MCF 10A (cell line): ENCODE results near the gene CRIM1. TPM values are rescaled to one million over a fixed set of nuclear protein-coding genes. Genes with fewer than 3 reads are reported as not detected.

ENCODE experiments used
- BruUV-seq: library from RNA; stranded (reverse); fragments of 400-500 nt; replicated peaks from 2 replicates; lab custom pipeline; 2021; lab: Mats Ljungman, UMichigan
- CTCF ChIA-PET: fragments of 300-600 bp; sonication (Branson Sonifier 250); formaldehyde crosslinking; extraction: SDS; loops from one replicate; lab custom pipeline; 2021; ENCODE audit warnings: antibody characterized with exemption, inconsistent platforms; lab: Yijun Ruan, JAX
- POLR2A ChIA-PET: fragments of 300-600, 350-650 bp; sonication (Branson Sonifier 250); formaldehyde crosslinking; extraction: SDS; loops from one replicate; lab custom pipeline; 2020; ENCODE audit warnings: antibody characterized with exemption, inconsistent platforms; lab: Yijun Ruan, JAX
- DNase-seq: peaks from one replicate; pipeline ENCODE4 v3.0.0-alpha.2; 2018; ENCODE audit not compliant: unreplicated experiment
- H3K27ac Mint-ChIP-seq: one replicate; pipeline ENCODE4 v1.8.0; 2022; ENCODE audit warnings: mild to moderate bottlenecking, low read depth, mixed read lengths; ENCODE audit not compliant: unreplicated experiment
- H3K27me3 Mint-ChIP-seq: one replicate; pipeline ENCODE4 v1.8.0; 2022; ENCODE audit warnings: mixed read lengths; ENCODE audit not compliant: insufficient read depth, unreplicated experiment
- H3K36me3 Mint-ChIP-seq: one replicate; pipeline ENCODE4 v1.8.0; 2022; ENCODE audit warnings: mild to moderate bottlenecking, moderate library complexity, mixed read lengths; ENCODE audit not compliant: insufficient read depth, unreplicated experiment
- H3K4me1 Mint-ChIP-seq: one replicate; pipeline ENCODE4 v1.8.0; 2022; ENCODE audit warnings: mixed read lengths; ENCODE audit not compliant: insufficient read depth, unreplicated experiment
- H3K4me3 Mint-ChIP-seq: one replicate; pipeline ENCODE4 v1.8.0; 2022; ENCODE audit warnings: mild to moderate bottlenecking, moderate library complexity, mixed read lengths; ENCODE audit not compliant: unreplicated experiment
- H3K9me3 Mint-ChIP-seq: one replicate; pipeline ENCODE4 v1.8.0; 2022; ENCODE audit warnings: mixed read lengths; ENCODE audit not compliant: unreplicated experiment
- intact Hi-C: fragments of 100-400 bp; cut with micrococcal nuclease; formaldehyde crosslinking; loops from 2 replicates; pipeline ENCODE4 v1.14.1; 2022
- total RNA-seq: library from RNA; stranded (reverse); gene quantifications from 2 replicates; pipeline ENCODE4 v1.2.3, GENCODE V29; 2022
- TF ChIP-seq, protein P1 (sequence below): fragments of 200-600 bp; IDR thresholded peaks from one replicate; pipeline ENCODE4 v1.8.0; 2022; ENCODE audit warnings: antibody characterized with exemption, mild to moderate bottlenecking; ENCODE audit not compliant: unreplicated experiment

CRIM1 gene
- total RNA-seq, 1 experiment from 2014 or later, result 185 TPM

DNA sequence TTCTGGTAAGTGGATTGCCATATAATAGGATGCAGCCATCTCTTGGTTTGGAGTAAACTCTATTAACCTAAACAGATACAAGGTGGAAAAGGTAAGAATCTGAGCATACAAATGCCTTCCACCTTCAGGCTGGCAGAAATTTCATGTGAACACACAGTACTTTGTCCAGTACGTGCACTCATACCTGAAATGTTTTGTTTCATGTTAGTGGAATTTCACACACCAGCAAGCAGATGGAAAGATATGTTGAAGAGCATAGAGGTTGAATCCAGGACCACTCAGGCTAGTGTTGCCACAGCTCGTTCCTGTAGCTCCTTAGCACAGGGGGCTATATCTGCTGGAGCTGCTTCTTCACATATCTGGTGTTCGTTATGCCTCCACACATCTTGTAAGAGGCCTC, 34.0 kb downstream of the CRIM1 start:
- CTCF ChIA-PET, result interaction anchor here (0.6 to 2.8 kb wide), 4 partner anchors 11 to 70 kb away, joined by 3 to 9 read pairs (median 6); no protein-coding TSS in a partner anchor
- peaks cover 65% of the 10 kb centered on the region for H3K36me3 Mint-ChIP-seq
- no TSS peak for BruUV-seq
- H3K9me3 Mint-ChIP-seq, result no peaks in the 10 kb centered on the region
- POLR2A ChIA-PET, result interaction anchor here (0.6 to 4.3 kb wide), 5 partner anchors 9 to 104 kb away, joined by 3 to 21 read pairs (median 5); no protein-coding TSS in a partner anchor
- TF ChIP-seq, protein P1, sequence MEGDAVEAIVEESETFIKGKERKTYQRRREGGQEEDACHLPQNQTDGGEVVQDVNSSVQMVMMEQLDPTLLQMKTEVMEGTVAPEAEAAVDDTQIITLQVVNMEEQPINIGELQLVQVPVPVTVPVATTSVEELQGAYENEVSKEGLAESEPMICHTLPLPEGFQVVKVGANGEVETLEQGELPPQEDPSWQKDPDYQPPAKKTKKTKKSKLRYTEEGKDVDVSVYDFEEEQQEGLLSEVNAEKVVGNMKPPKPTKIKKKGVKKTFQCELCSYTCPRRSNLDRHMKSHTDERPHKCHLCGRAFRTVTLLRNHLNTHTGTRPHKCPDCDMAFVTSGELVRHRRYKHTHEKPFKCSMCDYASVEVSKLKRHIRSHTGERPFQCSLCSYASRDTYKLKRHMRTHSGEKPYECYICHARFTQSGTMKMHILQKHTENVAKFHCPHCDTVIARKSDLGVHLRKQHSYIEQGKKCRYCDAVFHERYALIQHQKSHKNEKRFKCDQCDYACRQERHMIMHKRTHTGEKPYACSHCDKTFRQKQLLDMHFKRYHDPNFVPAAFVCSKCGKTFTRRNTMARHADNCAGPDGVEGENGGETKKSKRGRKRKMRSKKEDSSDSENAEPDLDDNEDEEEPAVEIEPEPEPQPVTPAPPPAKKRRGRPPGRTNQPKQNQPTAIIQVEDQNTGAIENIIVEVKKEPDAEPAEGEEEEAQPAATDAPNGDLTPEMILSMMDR, result no peak
- H3K4me3 Mint-ChIP-seq, result no peak overlapping the region
- DNase-seq, result no peak
- no peak overlapping the region for H3K27ac Mint-ChIP-seq
- peaks cover 30% of the 10 kb centered on the region for H3K4me1 Mint-ChIP-seq
- no peaks in the 10 kb centered on the region for H3K27me3 Mint-ChIP-seq
- intact Hi-C loops, result no loop called here

DNA sequence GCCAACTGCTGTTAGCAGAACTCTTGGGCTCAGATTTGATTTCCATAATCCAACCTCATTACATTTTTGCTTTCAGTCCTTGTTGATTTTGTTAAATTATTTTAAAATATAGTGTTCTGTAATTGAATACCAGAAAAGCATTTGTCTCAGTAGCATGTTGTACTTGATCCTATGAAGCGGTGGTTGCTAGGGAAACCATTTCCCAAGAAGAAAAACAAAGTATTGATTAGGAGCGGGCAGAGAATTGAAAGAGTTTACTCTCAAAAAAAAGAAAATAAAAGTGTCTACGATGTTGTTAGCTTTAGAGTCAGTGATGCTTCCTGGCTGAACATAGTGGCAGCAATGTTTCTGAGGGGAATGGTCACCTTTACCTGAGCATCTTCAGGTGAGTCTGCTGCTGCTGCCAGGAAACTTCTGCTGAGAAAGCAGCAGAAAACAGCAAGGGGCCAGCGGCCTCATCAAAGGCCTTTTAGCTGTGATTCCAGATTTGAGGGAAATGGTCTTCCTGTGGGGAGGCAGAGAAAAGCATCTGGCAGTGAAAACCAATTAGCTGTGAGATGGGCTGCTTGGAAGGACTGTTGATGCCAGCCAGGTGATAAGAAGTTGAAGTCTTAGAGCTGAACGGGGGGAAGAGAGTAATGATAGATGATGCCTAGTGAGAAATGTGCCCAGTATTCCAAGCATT, 37.1 kb downstream of the CRIM1 start:
- no peak overlapping the region for H3K27ac Mint-ChIP-seq
- DNase-seq, result no peak
- H3K36me3 Mint-ChIP-seq, result peaks cover 62% of the 10 kb centered on the region
- CTCF ChIA-PET, result interaction anchor here (0.5 to 1.6 kb wide), 3 partner anchors 12 to 697 kb away, joined by 3 read pairs; no protein-coding TSS in a partner anchor
- no peaks in the 10 kb centered on the region for H3K9me3 Mint-ChIP-seq
- no peak overlapping the region for H3K4me3 Mint-ChIP-seq
- intact Hi-C loops, result no loop called here
- POLR2A ChIA-PET, result interaction anchor here (0.8 to 1.6 kb wide), 4 partner anchors 11 to 64 kb away, joined by 3 to 10 read pairs (median 4); no protein-coding TSS in a partner anchor
- no peaks in the 10 kb centered on the region for H3K27me3 Mint-ChIP-seq
- H3K4me1 Mint-ChIP-seq, result peaks cover 24% of the 10 kb centered on the region
- TF ChIP-seq, protein P1, result no peak
- no TSS peak for BruUV-seq

DNA sequence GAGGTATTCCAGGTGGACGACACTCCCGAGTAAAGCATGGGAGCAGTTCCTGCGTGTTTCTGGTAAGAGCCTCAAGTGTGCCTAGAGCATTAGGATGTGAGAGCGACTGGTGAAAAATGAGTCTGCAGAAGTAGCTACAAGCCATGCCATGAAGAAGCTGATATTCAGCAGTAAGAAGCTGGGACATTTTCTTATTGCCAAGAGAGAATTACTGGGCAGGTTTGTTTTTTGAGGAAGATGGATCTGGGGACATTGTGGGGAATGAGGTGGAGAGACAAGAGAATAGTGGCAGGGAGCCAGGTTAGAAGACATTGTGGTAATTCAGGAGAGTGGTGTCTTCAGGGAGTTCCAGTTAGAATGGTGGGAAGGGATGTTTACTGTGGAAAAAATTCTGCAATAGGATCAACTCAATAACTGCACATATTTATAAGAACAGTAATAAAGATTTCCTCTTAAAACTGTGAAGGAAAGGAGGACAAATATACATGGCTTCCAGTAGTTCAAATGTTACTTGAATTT, 38.2 kb downstream of the CRIM1 start:
- intact Hi-C loops, result no loop called here
- Mint-ChIP-seq H3K4me3 (no peak overlapping the region), H3K36me3 (peaks cover 56% of the 10 kb centered on the region), H3K9me3 (no peaks in the 10 kb centered on the region), H3K27me3 (no peaks in the 10 kb centered on the region), H3K4me1 (peaks cover 20% of the 10 kb centered on the region), H3K27ac (no peak overlapping the region)
- POLR2A ChIA-PET, result interaction anchor here (0.8 to 1.6 kb wide), 4 partner anchors 10 to 63 kb away, joined by 3 to 10 read pairs (median 4); no protein-coding TSS in a partner anchor
- BruUV-seq, result no TSS peak
- CTCF ChIA-PET, result interaction anchor here (1.2 to 1.6 kb wide), 4 partner anchors 11 to 114 kb away, joined by 3 to 4 read pairs (median 3); no protein-coding TSS in a partner anchor
- DNase-seq, result no peak
- TF ChIP-seq, protein P1, result no peak

DNA sequence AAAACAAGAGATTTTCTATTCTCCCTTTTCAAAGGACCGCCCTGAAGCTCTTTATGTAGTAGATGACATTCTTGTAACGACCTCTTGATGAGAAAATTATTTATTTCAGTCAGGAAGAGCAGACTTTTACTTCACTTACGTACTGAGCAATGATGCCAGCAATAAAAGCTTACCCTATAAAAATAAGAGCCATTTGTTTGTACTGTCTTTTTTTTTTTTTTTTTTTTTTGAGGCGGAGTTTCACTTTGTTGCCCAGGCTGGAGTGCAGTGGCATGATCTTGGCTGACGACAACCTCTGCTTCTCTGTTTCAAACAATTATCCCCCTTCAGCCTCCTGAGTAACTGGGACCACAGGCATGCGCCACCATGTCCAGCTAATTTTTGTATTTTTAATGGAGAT, 39.2 kb downstream of the CRIM1 start:
- ChIA-PET POLR2A (interaction anchor here (1.2 to 2.4 kb wide), 3 partner anchors 8 to 31 kb away, joined by 3 to 9 read pairs (median 4); no protein-coding TSS in a partner anchor), CTCF (interaction anchor here (0.7 to 1.5 kb wide), 4 partner anchors 10 to 113 kb away, joined by 3 to 4 read pairs (median 3); no protein-coding TSS in a partner anchor)
- no peak overlapping the region for H3K27ac Mint-ChIP-seq
- peaks cover 20% of the 10 kb centered on the region for H3K4me1 Mint-ChIP-seq
- peaks cover 46% of the 10 kb centered on the region for H3K36me3 Mint-ChIP-seq
- no peak overlapping the region for H3K4me3 Mint-ChIP-seq
- no peaks in the 10 kb centered on the region for H3K27me3 Mint-ChIP-seq
- H3K9me3 Mint-ChIP-seq, result no peaks in the 10 kb centered on the region
- TF ChIP-seq, protein P1, result no peak
- intact Hi-C loops, result no loop called here
- DNase-seq, result no peak
- no TSS peak for BruUV-seq
